ENCODE measurements around the gene S100A8.
"Not testable (repeated sequence)": the region's sequence is repeated elsewhere in the genome, so short reads cannot be mapped to it uniquely, and the experiment has no call there.

The S100A8 gene

DNA sequence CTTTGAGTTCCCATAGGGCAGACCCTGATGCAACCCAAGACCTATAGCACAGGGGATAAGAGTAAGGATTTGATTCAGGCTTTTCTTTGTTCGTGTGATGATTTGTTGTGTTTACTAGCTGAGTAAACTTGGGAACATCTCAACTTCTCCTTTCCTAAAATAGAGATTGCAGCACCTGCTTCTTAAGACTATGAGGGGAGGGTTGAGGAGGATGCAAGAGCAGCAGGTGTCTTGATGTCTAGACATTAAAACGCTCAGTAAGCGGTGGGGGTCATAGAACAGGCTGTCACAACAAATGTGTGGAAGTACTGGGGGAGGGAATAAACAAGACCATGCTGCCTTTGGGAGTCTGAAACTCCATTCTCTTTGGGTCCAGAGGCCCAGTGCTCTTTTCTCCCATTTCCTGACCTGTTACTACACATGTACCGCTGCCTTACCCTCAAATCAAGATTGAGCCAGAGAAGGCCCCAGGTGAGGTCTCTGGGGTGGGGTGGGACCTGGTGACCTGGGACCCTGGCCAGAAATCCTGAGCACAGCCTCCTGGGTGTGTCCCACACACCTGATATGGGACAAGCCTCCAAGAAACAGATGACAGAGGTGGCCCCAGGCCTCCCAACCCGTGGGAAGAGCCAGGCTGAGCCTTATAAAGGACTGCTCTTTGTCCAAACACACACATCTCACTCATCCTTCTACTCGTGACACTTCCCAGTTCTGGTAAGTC is 25.1 kb upstream of the S100A8 start, which contains the start of gene S100A7A:
TSS of gene S100A7A (plus strand) at position 671 of the 721 bp plus-strand sequence. CDS start 1,563 bp downstream, outside the sequence.
- DNase-seq: no peak

- DNase-seq: not testable (repeated sequence)
Measured at GRCh38 chr1:153413961-153414360, 23.1 kb upstream of the S100A8 start.

GRCh38 chr1:153407274-153407673 is 16.4 kb upstream of the S100A8 start:
- DNase-seq: not testable (repeated sequence)

DNA sequence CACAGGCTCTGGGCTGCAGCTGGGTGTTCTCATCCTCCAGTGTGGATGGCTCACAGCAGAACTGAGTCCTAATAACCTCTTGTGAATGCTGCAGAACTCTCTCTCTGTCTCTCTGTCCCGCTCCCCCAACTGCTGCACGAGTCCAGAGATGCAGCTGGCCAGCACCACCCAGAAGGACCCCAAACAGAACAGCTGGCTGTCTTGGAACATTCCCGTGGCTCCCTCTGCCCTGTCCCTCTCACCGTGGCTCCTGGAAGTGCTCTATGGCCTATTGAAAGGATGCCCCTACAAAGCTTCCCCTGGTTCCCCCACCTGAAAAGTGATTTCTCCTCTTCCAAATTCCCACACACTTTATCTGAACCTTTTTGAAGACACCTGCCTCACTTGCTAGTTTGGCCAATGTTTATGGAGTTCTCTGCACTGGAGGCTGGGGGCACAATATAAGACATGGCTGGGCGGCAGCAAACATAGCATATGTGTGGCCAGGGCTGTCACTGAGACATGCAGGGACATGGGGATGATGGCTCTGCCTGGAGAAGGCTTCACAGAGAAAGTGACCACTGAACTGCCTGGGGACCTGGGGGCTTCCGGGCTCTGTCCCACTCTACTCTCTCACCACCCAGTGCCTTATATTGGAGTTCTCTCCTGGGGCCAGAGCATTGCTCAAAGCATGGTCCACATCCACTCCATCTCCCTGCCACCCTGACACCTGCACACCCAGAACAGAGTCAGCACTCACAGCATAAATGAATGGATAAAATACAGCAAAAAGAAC is 15.1 kb upstream of the S100A8 start:
- not testable (repeated sequence) for DNase-seq

DNA sequence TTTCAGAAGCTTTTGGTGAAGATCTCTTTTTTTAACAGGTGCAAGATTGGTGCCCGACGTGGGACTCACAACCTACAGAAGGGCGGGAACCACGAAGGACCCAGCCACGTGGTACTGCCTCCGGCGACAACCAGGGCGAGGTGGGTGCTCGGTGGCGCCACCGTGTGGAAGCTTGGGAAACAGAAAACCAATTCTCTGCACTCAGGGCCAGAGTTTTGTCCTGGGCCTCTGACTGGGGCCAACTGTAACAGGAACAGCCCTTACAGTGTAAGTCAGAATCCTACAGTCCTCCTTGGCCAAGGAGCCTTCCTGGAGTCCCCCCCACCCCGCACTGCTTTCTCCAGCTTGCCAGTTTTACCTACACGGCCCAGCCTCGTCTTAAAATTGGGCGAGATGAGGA is 13.9 kb upstream of the S100A8 start:
- DNase-seq: no peak

DNA sequence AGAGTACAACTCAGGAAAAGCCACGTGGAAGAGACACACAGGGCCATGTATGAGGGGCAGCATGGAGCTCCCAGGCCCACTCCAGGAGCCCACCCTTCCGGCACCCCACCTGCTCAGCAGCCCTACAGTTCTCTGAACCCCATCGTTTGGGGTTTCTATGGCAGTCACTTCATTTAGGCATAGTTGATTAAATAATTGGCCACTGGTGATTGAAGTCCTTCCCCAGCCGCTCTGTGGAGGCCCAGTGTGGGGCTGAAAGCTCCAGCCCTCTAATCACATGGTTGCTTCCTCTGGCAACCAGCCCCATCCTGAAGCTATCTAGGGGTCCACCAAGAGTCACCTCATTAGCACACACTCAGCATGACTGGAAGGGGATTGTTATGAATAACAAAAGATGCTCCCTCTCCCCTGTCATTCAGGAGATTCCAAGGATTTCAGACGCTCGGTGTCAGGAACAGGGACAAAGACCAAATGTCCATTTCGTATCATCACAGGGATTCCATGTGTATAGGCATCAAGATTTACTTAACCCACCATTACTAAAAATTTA is 13.3 kb upstream of the S100A8 start:
- no peak for DNase-seq

GRCh38 chr1:153403421-153404085 is 12.7 kb upstream of the S100A8 start:
- DNase-seq: no peak

DNA sequence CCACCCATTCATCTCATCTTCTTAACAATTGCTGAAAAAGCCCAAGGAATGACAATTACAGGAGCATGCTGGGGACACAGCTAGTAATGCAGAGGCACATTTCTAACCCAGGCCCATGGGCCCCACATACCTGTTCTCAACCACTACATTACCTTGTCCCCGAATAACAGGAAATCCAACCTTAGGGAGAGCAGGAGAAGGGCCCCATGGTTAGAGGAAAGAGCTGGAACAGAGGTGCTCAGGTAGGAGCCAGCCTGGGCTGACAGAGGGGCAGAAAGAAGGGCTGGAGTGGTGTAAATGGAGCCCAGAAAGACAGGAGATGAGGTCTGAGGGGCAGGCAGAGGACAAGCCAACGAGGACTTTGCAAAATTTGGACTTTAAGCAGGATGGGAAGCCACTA is 11.4 kb upstream of the S100A8 start:
- no peak for DNase-seq

- no peak for DNase-seq
Measured at GRCh38 chr1:153401461-153401860, 10.6 kb upstream of the S100A8 start.

GRCh38 chr1:153400244-153400643 is 9.4 kb upstream of the S100A8 start:
- no peak for DNase-seq

DNA sequence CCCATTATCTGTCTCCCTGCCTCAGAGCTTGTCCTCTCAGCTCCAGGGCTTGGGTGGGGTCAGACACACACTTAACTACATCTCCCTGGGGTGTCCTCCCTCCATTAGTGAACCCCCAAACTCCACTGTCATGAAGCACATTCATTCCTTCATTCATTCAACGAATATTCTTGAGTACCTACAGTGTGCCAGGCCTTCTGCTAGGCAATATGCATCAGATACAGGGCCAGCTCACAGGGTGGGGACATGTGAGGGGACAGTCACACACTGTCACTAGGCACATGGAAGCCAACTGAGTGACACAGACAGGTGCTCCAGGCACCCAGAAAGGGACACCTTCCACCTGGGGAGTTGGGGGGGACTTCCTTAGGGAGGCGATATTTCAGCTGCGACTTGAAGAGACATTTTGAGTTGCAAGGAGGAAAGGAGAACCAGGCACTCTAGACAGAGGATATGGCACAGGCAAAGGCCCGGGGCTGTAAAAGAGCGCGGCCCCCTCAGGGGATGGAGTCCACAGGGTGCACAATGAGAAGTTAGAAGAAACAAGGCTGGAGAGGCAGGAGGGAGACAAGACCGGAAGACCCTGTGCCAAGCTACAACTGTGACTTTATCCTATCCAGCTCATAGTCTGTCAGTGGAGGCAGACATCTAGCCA is 8.7 kb upstream of the S100A8 start:
- no peak for DNase-seq

- no peak for DNase-seq
Measured at GRCh38 chr1:153397924-153398651, 7.2 kb upstream of the S100A8 start.

DNA sequence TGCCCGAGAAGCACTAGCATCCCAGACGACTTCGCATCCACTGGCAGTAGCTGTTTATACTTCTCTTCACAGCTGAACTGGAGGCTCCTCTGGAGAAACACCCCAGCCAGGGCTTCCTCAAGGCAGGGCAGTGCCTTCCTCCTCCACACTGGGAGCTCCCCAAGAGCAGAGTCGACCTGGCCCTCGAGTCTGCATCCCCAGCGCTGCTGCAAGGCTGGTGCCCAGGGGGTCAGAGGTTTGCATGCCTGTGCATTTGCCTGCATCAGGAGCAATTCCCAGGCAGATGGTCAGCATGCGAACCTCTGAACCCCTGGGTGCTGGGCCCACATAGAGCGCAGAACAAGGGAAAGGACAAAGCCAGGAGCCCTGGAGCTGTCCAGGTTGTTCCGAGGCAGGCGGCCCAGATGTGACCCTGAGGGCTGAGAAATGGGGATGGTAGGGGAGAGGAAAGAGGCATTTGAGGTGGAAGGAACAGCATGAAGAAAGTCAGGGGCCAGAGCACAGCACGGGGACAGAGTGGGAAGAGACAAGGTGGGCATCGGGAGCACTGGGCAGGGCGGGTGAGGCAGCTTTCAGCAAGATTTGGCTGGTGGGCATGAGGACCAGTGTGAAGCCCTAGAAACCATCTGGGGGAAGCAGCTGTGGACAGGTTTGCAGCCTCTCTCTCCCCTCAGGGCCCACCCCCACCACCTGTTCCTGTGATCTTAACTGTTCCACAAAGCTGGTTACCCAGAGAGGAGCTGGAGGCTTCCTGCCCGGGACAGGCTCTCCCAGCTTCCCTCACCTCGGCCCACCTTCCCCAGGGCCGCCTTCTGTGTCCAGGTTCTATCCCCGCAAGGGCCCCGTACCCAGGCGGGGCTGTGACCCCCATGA is 6.4 kb upstream of the S100A8 start:
- DNase-seq: no peak

DNA sequence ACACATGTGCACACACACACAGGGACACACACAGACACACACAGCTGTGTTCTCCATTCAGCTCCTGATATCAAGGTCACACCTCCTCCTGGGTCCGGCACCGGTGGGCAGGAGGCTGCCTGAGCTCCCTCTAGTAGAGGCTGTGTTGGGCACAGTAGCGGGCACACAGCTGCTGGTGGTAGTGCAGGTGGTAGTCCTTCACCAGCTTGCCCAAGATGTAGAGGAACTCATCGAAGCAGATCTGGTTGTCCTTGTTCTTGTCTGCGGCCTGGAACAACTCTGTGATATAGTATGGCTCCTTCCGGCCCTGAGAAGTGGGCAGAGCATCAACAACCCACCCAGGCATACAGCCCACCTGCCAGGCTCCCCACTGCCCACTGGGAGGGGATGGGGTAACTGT is 5.6 kb upstream of the S100A8 start:
- DNase-seq: no peak

DNA sequence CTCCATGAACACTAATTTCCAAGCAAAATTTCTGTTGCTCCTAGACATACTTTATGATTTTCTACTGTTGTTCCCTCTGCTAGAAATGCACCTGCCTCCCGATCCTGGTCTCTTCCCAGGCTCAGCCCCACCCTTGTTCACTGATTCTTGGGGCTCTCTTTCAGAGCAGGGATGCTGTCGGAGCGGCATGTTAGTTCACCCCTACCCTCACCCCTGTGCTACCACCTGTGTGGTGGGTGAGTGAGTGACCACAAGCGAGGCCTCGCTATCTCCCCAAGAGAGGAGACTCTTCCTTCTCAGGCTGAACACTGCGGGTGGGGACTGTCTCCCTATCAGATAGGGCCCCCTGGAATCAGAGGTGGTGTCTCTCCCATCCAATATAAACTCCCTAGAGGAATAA is 4.9 kb upstream of the S100A8 start:
- no peak for DNase-seq

- no peak for DNase-seq
Measured at GRCh38 chr1:153395136-153395685, 4.3 kb upstream of the S100A8 start.

- DNase-seq: no peak
Measured at GRCh38 chr1:153394391-153394790, 3.5 kb upstream of the S100A8 start.

DNA sequence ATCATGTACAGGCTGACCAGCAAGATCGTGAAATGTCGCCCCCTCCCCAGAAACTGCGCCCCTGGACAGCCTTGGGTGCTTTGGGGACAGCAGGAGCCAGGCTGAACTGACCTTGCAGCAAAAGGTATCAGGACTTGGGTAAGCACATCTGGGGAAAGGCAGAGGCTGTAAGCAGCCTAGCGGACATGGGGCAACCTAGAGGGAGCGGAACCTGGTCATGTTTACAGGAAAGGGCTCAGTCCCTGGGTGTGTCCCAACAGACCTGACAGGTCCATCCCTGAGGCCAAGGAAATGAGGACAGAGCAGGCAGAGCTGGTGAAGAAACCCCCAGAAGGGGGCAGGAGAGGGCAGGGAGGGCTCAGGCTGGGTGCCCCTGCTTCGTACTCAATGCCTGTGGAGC is 3.1 kb upstream of the S100A8 start:
- no peak for DNase-seq

DNA sequence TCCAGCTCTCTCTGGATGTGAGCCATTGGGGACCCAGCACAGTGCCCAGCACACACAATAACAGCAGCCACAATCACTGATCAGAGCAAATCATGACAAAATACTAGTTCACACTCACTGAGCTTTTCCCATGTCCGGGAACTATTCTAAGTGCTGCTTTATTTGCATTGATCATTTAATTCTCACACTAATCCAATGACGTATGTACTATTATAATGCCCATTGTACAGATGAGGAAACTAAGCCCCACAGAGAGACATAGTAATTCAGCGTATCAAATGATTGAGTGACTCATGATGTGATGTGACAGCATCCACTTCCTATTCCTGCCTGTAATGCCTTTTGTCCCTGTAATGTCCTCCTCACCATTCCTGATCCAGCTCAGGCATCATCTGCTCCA is 1.9 kb upstream of the S100A8 start:
- no peak for DNase-seq

DNA sequence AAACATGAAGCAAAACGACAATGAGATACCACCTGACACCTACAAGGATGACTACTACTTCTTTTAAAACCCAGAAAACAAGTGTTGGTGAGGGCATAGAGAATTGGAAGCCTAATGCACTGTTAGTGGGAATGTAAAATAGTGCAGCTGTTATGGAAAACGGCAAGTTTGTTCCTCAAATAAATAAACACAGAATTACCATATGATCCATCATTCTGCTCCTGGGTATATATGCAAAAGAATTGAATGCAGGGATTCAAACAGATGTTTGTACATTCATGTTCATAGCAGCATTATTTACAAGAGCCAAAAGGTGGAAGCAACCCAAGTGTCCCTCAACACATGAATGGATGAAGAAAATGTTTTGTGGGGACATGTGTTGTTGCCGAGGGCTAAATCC is 1.4 kb upstream of the S100A8 start:
- no peak for DNase-seq

Data from amniotic stem cell (primary cell).